Smooth muscle cell (in vitro differentiated cells): Measurements from ENCODE around the gene GABBR2. TPM values are rescaled to one million over a fixed set of nuclear protein-coding genes. Genes with fewer than 3 reads are reported as not detected.

Source experiments
- DNase-seq: peaks from one replicate; lab custom pipeline; 2025; ENCODE audit not compliant: unreplicated experiment; lab: John Stamatoyannopoulos, UW
- H2AFZ ChIP-seq: fragments of 200-600 bp; sonication (generic); 2 replicates; pipeline ENCODE4 v1.6.0; 2016; ENCODE audit warnings: antibody characterized with exemption, low read depth, mild to moderate bottlenecking
- H3F3A ChIP-seq: fragments of 200-600 bp; sonication (generic); 2 replicates; pipeline ENCODE4 v1.6.0; 2017; ENCODE audit warnings: antibody characterized with exemption, low read depth
- H3K27ac ChIP-seq: fragments of 200-600 bp; sonication (generic); 2 replicates; pipeline ENCODE4 v1.5.1; 2016; ENCODE audit warnings: low read depth, mild to moderate bottlenecking
- H3K27me3 ChIP-seq: fragments of 200-600 bp; sonication (generic); 2 replicates; pipeline ENCODE4 v1.6.1; 2016; ENCODE audit warnings: low read depth, mild to moderate bottlenecking
- H3K36me3 ChIP-seq: fragments of 200-600 bp; sonication (generic); 2 replicates; pipeline ENCODE4 v1.5.1; 2016; ENCODE audit warnings: low read depth
- H3K4me1 ChIP-seq: fragments of 200-600 bp; sonication (generic); 2 replicates; pipeline ENCODE4 v1.5.1; 2016; ENCODE audit warnings: low read depth
- H3K4me2 ChIP-seq: fragments of 200-600 bp; sonication (generic); 2 replicates; pipeline ENCODE4 v1.6.0; 2016; ENCODE audit warnings: mild to moderate bottlenecking
- H3K4me3 ChIP-seq: fragments of 200-600 bp; sonication (generic); 2 replicates; pipeline ENCODE4 v1.5.1; 2016; ENCODE audit warnings: mild to moderate bottlenecking
- H3K79me2 ChIP-seq: fragments of 200-600 bp; sonication (generic); 2 replicates; pipeline ENCODE4 v1.6.0; 2016; ENCODE audit warnings: low read depth, mild to moderate bottlenecking
- H3K9ac ChIP-seq: fragments of 200-600 bp; sonication (generic); 2 replicates; pipeline ENCODE4 v1.6.0; 2016; ENCODE audit warnings: low read depth
- H3K9me3 ChIP-seq: fragments of 200-600 bp; sonication (generic); replicated peaks from 2 replicates; pipeline ENCODE4 v1.5.1; 2016; ENCODE audit warnings: low read depth
- H4K20me1 ChIP-seq: fragments of 200-600 bp; sonication (generic); 2 replicates; pipeline ENCODE4 v1.6.0; 2016; ENCODE audit warnings: low read depth
- WGBS: methylation state at CpG from one replicate; pipeline ENCODE4 v1.1.7; 2016; ENCODE audit warnings: low lambda C conversion rate; 5-methylcytosine and 5-hydroxymethylcytosine counted together
- polyA plus RNA-seq: library from polyadenylated mRNA; unstranded; fragments of >200 nt; fragmentation: Nextera tagmentation; extraction: Ambion mirVana; gene quantifications from 2 replicates; pipeline ENCODE4 v1.2.1, GENCODE V29; 2016
- total RNA-seq: library from RNA; depleted of rRNA; stranded (reverse); fragments of >200 nt; gene quantifications from 2 replicates; pipeline ENCODE4 v1.2.3, GENCODE V29; 2014
- TF ChIP-seq, protein P1 (sequence below): fragments of 200-600 bp; sonication (generic); IDR thresholded peaks from 2 replicates; pipeline ENCODE4 v1.5.1; 2017; ENCODE audit warnings: borderline replicate concordance, mild to moderate bottlenecking, antibody characterized with exemption; ENCODE audit not compliant: insufficient read depth, poor library complexity, severe bottlenecking

Gene GABBR2
- total and polyA plus RNA-seq, 2 experiments from 2014 or later = 0.25 TPM; not detected in 1

DNA sequence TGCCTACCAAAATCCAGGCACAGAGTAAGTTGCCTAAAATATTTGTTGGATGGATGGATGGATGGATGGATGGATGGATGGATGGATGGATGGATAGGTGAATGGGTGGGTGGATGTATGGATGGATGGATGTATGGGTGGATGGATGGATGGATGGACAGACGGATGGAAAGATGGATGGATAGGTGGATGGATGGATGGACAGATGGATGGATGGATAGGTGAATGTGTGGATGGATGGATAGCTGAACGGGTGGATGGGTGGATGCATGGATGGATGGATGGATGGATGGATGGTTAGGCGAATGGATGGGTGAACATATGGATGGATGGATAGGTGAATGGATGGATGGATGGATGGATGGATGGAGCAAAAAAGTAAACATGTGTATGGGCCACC, 131.9 kb downstream of the GABBR2 start:
- Histone ChIP-seq H4K20me1 (no peaks in the 10 kb centered on the region), H3K27ac (no peak overlapping the region), H2AFZ (no peak overlapping the region), H3K9me3 (no peaks in the 10 kb centered on the region), H3K27me3 (peaks cover 6% of the 10 kb centered on the region), H3K4me3 (no peak overlapping the region), H3K9ac (no peak overlapping the region), H3K36me3 (no peaks in the 10 kb centered on the region), H3K79me2 (no peaks in the 10 kb centered on the region), H3K4me2 (no peak overlapping the region), H3F3A (no peaks in the 10 kb centered on the region), H3K4me1 (no peaks in the 10 kb centered on the region)
- WGBS = 88% methylated on average over 3 of the region's 3 CpGs
- no peak for DNase-seq
- TF ChIP-seq, protein P1, sequence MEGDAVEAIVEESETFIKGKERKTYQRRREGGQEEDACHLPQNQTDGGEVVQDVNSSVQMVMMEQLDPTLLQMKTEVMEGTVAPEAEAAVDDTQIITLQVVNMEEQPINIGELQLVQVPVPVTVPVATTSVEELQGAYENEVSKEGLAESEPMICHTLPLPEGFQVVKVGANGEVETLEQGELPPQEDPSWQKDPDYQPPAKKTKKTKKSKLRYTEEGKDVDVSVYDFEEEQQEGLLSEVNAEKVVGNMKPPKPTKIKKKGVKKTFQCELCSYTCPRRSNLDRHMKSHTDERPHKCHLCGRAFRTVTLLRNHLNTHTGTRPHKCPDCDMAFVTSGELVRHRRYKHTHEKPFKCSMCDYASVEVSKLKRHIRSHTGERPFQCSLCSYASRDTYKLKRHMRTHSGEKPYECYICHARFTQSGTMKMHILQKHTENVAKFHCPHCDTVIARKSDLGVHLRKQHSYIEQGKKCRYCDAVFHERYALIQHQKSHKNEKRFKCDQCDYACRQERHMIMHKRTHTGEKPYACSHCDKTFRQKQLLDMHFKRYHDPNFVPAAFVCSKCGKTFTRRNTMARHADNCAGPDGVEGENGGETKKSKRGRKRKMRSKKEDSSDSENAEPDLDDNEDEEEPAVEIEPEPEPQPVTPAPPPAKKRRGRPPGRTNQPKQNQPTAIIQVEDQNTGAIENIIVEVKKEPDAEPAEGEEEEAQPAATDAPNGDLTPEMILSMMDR = no peak

DNA sequence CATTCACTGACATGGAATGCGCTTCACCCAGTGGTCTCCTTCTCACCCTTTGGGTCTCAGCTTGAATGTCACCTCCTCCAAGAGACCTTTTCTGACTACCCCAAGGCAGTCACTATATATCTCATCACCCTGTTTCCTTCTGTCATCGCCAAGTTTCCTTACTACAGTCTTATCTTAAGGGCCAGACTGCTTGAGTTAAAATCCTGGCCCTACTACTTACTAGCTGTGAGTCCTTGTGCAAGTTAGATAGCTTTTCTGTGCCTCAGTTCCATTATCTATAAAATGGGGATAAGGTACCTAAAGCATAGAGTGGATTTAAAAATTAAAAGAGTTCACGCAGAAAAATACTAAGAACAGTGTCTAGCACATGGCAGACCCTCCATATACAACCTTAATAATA, 132.4 kb downstream of the GABBR2 start:
- TF ChIP-seq, protein P1 = no peak
- WGBS = 94% methylated on average over 3 of the region's 3 CpGs

DNA sequence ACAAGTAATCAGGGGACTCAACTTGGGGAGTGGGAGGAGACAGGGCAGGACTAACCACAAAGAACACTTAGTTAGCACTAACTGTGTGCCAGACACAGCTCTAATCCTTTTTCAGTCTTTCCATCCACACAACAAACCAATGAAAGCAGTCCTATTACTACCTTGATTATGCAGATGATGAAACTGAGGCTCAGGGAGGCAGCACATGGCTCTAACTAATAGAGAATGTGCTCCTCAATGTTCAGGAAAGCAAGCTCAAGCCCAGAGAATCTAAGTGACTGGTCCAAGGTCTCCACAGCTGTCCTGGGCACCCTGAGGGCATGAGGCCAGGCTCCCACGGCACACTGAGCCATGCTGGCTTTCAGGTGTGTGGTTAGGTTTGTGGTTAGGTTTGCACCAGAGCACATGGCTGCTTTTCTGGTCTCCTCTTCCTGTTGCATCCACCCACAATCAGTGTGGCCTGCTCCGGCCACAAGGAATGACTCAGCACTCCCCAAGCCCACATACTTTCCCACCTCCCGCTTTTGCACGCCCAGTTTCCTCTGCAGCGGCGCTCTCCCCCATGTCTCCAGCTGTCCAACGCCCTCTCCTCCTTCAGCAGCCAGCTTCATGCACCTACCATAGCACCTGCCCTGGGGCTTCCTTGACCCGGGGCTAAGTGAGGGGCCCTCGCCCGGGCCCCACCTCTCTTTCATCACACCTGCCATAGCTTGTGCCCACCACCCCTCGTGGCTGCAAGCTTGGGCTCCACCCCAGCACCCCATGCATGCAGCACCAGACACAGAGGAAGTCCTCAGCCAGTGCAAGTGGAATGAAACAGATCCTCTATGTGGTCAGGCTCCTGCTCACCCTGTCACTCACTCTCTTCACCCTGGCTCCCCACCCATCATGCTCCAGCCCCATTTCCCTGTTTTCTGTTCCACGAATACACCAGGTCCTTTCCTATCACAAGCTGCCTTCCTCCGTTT, 133.1 kb downstream of the GABBR2 start:
- Histone ChIP-seq H3K79me2 (no peaks in the 10 kb centered on the region), H3K27ac (no peak overlapping the region), H3K4me1 (no peaks in the 10 kb centered on the region), H3K27me3 (peaks cover 6% of the 10 kb centered on the region), H3F3A (no peaks in the 10 kb centered on the region), H3K36me3 (no peaks in the 10 kb centered on the region), H3K9me3 (no peaks in the 10 kb centered on the region), H2AFZ (no peak overlapping the region), H4K20me1 (no peaks in the 10 kb centered on the region), H3K4me2 (no peak overlapping the region), H3K4me3 (no peak overlapping the region), H3K9ac (no peak overlapping the region)
- WGBS = 62% methylated on average over 12 of the region's 13 CpGs
- no peak for DNase-seq
- TF ChIP-seq, protein P1 = no peak

More for the DNA sequence above, 132.4 kb downstream of the GABBR2 start:
- DNase-seq = no peak
- no peak overlapping the region for H3K9ac ChIP-seq
- no peak overlapping the region for H3K4me2 ChIP-seq
- H4K20me1 ChIP-seq = no peaks in the 10 kb centered on the region
- H3K9me3 ChIP-seq = no peaks in the 10 kb centered on the region
- no peak overlapping the region for H3K27ac ChIP-seq
- H2AFZ ChIP-seq = no peak overlapping the region
- H3K4me1 ChIP-seq = no peaks in the 10 kb centered on the region
- H3K36me3 ChIP-seq = no peaks in the 10 kb centered on the region
- no peaks in the 10 kb centered on the region for H3F3A ChIP-seq
- no peaks in the 10 kb centered on the region for H3K79me2 ChIP-seq
- peaks cover 6% of the 10 kb centered on the region for H3K27me3 ChIP-seq
- no peak overlapping the region for H3K4me3 ChIP-seq
